CD4-positive, CD25-positive, alpha-beta regulatory T cell (primary cell): ENCODE results near the gene EHD4. TPM values are rescaled to one million over a fixed set of nuclear protein-coding genes. Genes with fewer than 3 reads are reported as not detected.

Source experiments
- ATAC-seq, 2 donors: fragments of 150-1000 bp; cut with Tn5 transposase; one replicate each; pipeline ENCODE4 v1.10.0; 2021; ENCODE audit warnings: low read depth in 2 of 2, moderate number of reproducible peaks in 2 of 2, moderate library complexity in 1 of 2
- DNase-seq, 3 donors: peaks; one replicate each; pipeline versions ENCODE4 v3.0.0 to v3.0.0-alpha.2; 2012 to 2022; ENCODE audit warnings: mixed read lengths in 1 of 3
- H3K27ac ChIP-seq: one replicate; pipeline ENCODE4 v1.7.0; 2013; ENCODE audit warnings: mild to moderate bottlenecking, low read length; ENCODE audit not compliant: insufficient read depth, poor library complexity, severe bottlenecking
- H3K27me3 ChIP-seq: one replicate; pipeline ENCODE4 v1.7.0; 2013; ENCODE audit warnings: low read length; ENCODE audit not compliant: control insufficient read depth, insufficient read depth
- H3K36me3 ChIP-seq: one replicate; pipeline ENCODE4 v1.7.0; 2013; ENCODE audit warnings: mild to moderate bottlenecking, low read length, moderate library complexity; ENCODE audit not compliant: control insufficient read depth, insufficient read depth
- H3K4me1 ChIP-seq: 2 replicates; pipeline ENCODE4 v1.7.0; 2013; ENCODE audit warnings: mild to moderate bottlenecking, low read length; ENCODE audit not compliant: insufficient read depth, control insufficient read depth, poor library complexity, severe bottlenecking
- H3K4me3 ChIP-seq: one replicate; pipeline ENCODE4 v1.7.0; 2013; ENCODE audit warnings: low read depth, mild to moderate bottlenecking, low read length, moderate library complexity
- H3K9me3 ChIP-seq, 2 experiments: 1 replicate in 1 of 2; 2 replicates in 1 of 2; pipeline ENCODE4 v1.7.0; 2013; ENCODE audit warnings: low read length in 2 of 2, mild to moderate bottlenecking in 1 of 2, moderate library complexity in 1 of 2; ENCODE audit not compliant: control insufficient read depth in 2 of 2
- H3K27ac Mint-ChIP-seq, 3 donors: one replicate each; pipeline ENCODE4 v1.8.0; 2020 to 2022; ENCODE audit warnings: mild to moderate bottlenecking in 3 of 3, mixed read lengths in 3 of 3, moderate library complexity in 2 of 3
- H3K27me3 Mint-ChIP-seq: one replicate; pipeline ENCODE4 v1.8.0; 2022; ENCODE audit warnings: mild to moderate bottlenecking, mixed read lengths
- H3K36me3 Mint-ChIP-seq: one replicate; pipeline ENCODE4 v1.8.0; 2020; ENCODE audit warnings: mixed read lengths
- H3K4me1 Mint-ChIP-seq, 4 donors: one replicate each; pipeline ENCODE4 v1.8.0; 2020 to 2022; ENCODE audit warnings: mixed read lengths in 4 of 4, mild to moderate bottlenecking in 1 of 4
- H3K4me3 Mint-ChIP-seq, 4 donors: one replicate each; pipeline ENCODE4 v1.8.0; 2020 to 2022; ENCODE audit warnings: mild to moderate bottlenecking in 4 of 4, mixed read lengths in 4 of 4, moderate library complexity in 3 of 4
- H3K9me3 Mint-ChIP-seq, 7 donors: one replicate each; pipeline ENCODE4 v1.8.0; 2020 to 2022; ENCODE audit warnings: mixed read lengths in 7 of 7, mild to moderate bottlenecking in 3 of 7, moderate library complexity in 2 of 7
- polyA plus RNA-seq, 4 donors: library from polyadenylated mRNA; unstranded; fragments of 300-500 nt; fragmentation: Illumina TruSeq; gene quantifications; one replicate each; pipeline ENCODE4 v1.2.3, GENCODE V29; 2021
- total RNA-seq: library from RNA; stranded (reverse); gene quantifications from one replicate; pipeline ENCODE4 v1.2.3, GENCODE V29; 2022

The EHD4 gene
- total and polyA plus RNA-seq, 5 donors from 2014 or later, result 9.3 to 57.8 (median 13.8) TPM

GRCh38 chr15:41858756-41859155 lies 113.6 kb downstream of the EHD4 start:
- H3K4me3 ChIP-seq, result no peak overlapping the region
- H3K4me3 Mint-ChIP-seq, result no peak overlapping the region
- no peaks in the 10 kb centered on the region for H3K27me3 Mint-ChIP-seq
- no peaks in the 10 kb centered on the region for H3K36me3 Mint-ChIP-seq
- no peaks in the 10 kb centered on the region for H3K27me3 ChIP-seq
- no peak overlapping the region for H3K27ac Mint-ChIP-seq
- no peaks in the 10 kb centered on the region for H3K36me3 ChIP-seq
- DNase-seq (no peak), ATAC-seq (no peak)
- no peaks in the 10 kb centered on the region for H3K4me1 ChIP-seq
- H3K27ac ChIP-seq, result no peak overlapping the region
- H3K9me3 Mint-ChIP-seq, result no peaks in the 10 kb centered on the region
- H3K9me3 ChIP-seq, result no peaks in the 10 kb centered on the region
- H3K4me1 Mint-ChIP-seq, result peaks cover 0 to 5% (median 0%) of the 10 kb centered on the region in 4 donors

GRCh38 chr15:41857316-41857715 lies 115.0 kb downstream of the EHD4 start:
- Mint-ChIP-seq H3K36me3 (no peaks in the 10 kb centered on the region), H3K4me1 (peaks cover 0 to 5% (median 0%) of the 10 kb centered on the region in 4 donors), H3K4me3 (no peak overlapping the region), H3K27ac (no peak overlapping the region), H3K27me3 (no peaks in the 10 kb centered on the region), H3K9me3 (no peaks in the 10 kb centered on the region)
- no peaks in the 10 kb centered on the region for H3K9me3 ChIP-seq
- DNase-seq, result no peak
- H3K4me1 ChIP-seq, result no peaks in the 10 kb centered on the region
- no peaks in the 10 kb centered on the region for H3K27me3 ChIP-seq
- ATAC-seq, result no peak
- H3K36me3 ChIP-seq, result no peaks in the 10 kb centered on the region
- no peak overlapping the region for H3K27ac ChIP-seq
- H3K4me3 ChIP-seq, result no peak overlapping the region

- Histone ChIP-seq H3K27ac (no peak overlapping the region), H3K4me1 (no peaks in the 10 kb centered on the region), H3K27me3 (no peaks in the 10 kb centered on the region), H3K36me3 (no peaks in the 10 kb centered on the region), H3K4me3 (no peak overlapping the region), H3K9me3 (no peaks in the 10 kb centered on the region)
- ATAC-seq, result no peak
- Mint-ChIP-seq H3K4me3 (no peak overlapping the region), H3K27me3 (no peaks in the 10 kb centered on the region), H3K36me3 (no peaks in the 10 kb centered on the region), H3K9me3 (no peaks in the 10 kb centered on the region), H3K4me1 (peaks cover 0 to 5% (median 0%) of the 10 kb centered on the region in 4 donors), H3K27ac (no peak overlapping the region)
- no peak for DNase-seq
Observed at GRCh38 chr15:41856716-41857115, 115.6 kb downstream of the EHD4 start.

GRCh38 chr15:41856262-41856661 lies 116.1 kb downstream of the EHD4 start:
- Mint-ChIP-seq H3K4me1 (peaks cover 0 to 5% (median under 1%) of the 10 kb centered on the region in 4 donors), H3K9me3 (no peaks in the 10 kb centered on the region), H3K4me3 (no peak overlapping the region), H3K27ac (no peak overlapping the region), H3K27me3 (no peaks in the 10 kb centered on the region), H3K36me3 (no peaks in the 10 kb centered on the region)
- no peaks in the 10 kb centered on the region for H3K4me1 ChIP-seq
- no peaks in the 10 kb centered on the region for H3K9me3 ChIP-seq
- DNase-seq (no peak), ATAC-seq (no peak)
- H3K27me3 ChIP-seq, result no peaks in the 10 kb centered on the region
- H3K36me3 ChIP-seq, result no peaks in the 10 kb centered on the region
- no peak overlapping the region for H3K27ac ChIP-seq
- no peak overlapping the region for H3K4me3 ChIP-seq

GRCh38 chr15:41855261-41855961 lies 116.9 kb downstream of the EHD4 start:
- no peak for ATAC-seq
- Mint-ChIP-seq H3K4me1 (peaks cover 0 to 5% (median 2%) of the 10 kb centered on the region in 4 donors), H3K4me3 (no peak overlapping the region), H3K9me3 (no peaks in the 10 kb centered on the region), H3K27ac (no peak overlapping the region), H3K36me3 (no peaks in the 10 kb centered on the region), H3K27me3 (no peaks in the 10 kb centered on the region)
- Histone ChIP-seq H3K27ac (no peak overlapping the region), H3K4me1 (no peaks in the 10 kb centered on the region), H3K4me3 (no peak overlapping the region), H3K36me3 (no peaks in the 10 kb centered on the region), H3K9me3 (no peaks in the 10 kb centered on the region), H3K27me3 (no peaks in the 10 kb centered on the region)
- no peak for DNase-seq

- no peak overlapping the region for H3K27ac ChIP-seq
- no peaks in the 10 kb centered on the region for H3K4me1 ChIP-seq
- DNase-seq (no peak), ATAC-seq (no peak)
- no peak overlapping the region for H3K27ac Mint-ChIP-seq
- no peaks in the 10 kb centered on the region for H3K9me3 Mint-ChIP-seq
- H3K4me3 Mint-ChIP-seq, result no peak overlapping the region
- H3K4me1 Mint-ChIP-seq, result peaks cover 0 to 4% (median 0%) of the 10 kb centered on the region in 4 donors
- H3K9me3 ChIP-seq, result no peaks in the 10 kb centered on the region
- H3K36me3 ChIP-seq, result no peaks in the 10 kb centered on the region
- H3K27me3 ChIP-seq, result no peaks in the 10 kb centered on the region
- H3K27me3 Mint-ChIP-seq, result no peaks in the 10 kb centered on the region
- no peaks in the 10 kb centered on the region for H3K36me3 Mint-ChIP-seq
- H3K4me3 ChIP-seq, result no peak overlapping the region
Observed at GRCh38 chr15:41854443-41854842, 117.9 kb downstream of the EHD4 start.

- Histone ChIP-seq H3K27ac (no peak overlapping the region), H3K4me1 (no peaks in the 10 kb centered on the region), H3K4me3 (no peak overlapping the region), H3K36me3 (no peaks in the 10 kb centered on the region), H3K9me3 (no peaks in the 10 kb centered on the region), H3K27me3 (no peaks in the 10 kb centered on the region)
- Mint-ChIP-seq H3K4me1 (peaks cover 0 to 4% (median 0%) of the 10 kb centered on the region in 4 donors), H3K27ac (no peak overlapping the region), H3K9me3 (no peaks in the 10 kb centered on the region), H3K36me3 (no peaks in the 10 kb centered on the region), H3K4me3 (no peak overlapping the region), H3K27me3 (no peaks in the 10 kb centered on the region)
- ATAC-seq (no peak), DNase-seq (no peak)
Observed at GRCh38 chr15:41853831-41854230, 118.5 kb downstream of the EHD4 start.
